Bronchial epithelial cell (primary cell): ENCODE results near the gene HERC2. TPM values are rescaled to one million over a fixed set of nuclear protein-coding genes. Genes with fewer than 3 reads are reported as not detected.
A peak's percentile ranks its signal among the peaks of the same experiment; 100 is the strongest.
"Not testable (repeated sequence)": the region's sequence is repeated elsewhere in the genome, so short reads cannot be mapped to it uniquely, and the experiment has no call there.

Experiments used
- DNase-seq: peaks from one replicate; pipeline ENCODE4 v3.0.0-alpha.2; 2010; ENCODE audit warnings: low read depth
- FAIRE-seq: peaks from 2 replicates; lab custom pipeline; 2011; peaks lifted over from hg19 to GRCh38; lab: Jason Lieb, UNC
- H3K27me3 ChIP-seq: 2 replicates; pipeline ENCODE4 v1.5.1; 2011; ENCODE audit warnings: low read length; ENCODE audit not compliant: control insufficient read depth, insufficient read depth
- H3K36me3 ChIP-seq: 2 replicates; pipeline ENCODE4 v1.5.1; 2011; ENCODE audit warnings: low read length; ENCODE audit not compliant: control insufficient read depth, insufficient read depth
- H3K4me3 ChIP-seq: 2 replicates; pipeline ENCODE4 v1.5.1; 2011; ENCODE audit warnings: mild to moderate bottlenecking, low read depth, low read length, control low read depth
- total RNA-seq: library from RNA; depleted of rRNA; stranded (reverse); fragments of >200 nt; gene quantifications from 2 replicates; pipeline ENCODE4 v1.2.1, GENCODE V29; 2014
- TF ChIP-seq, protein P1 (sequence below): IDR thresholded peaks from 2 replicates; pipeline ENCODE4 v1.5.1; 2011; ENCODE audit warnings: mild to moderate bottlenecking, moderate library complexity, low read length, control low read depth, inconsistent platforms; ENCODE audit not compliant: insufficient read depth, severe bottlenecking

Gene HERC2
- total RNA-seq, 1 donor from 2014 or later: 22.6 TPM

DNA sequence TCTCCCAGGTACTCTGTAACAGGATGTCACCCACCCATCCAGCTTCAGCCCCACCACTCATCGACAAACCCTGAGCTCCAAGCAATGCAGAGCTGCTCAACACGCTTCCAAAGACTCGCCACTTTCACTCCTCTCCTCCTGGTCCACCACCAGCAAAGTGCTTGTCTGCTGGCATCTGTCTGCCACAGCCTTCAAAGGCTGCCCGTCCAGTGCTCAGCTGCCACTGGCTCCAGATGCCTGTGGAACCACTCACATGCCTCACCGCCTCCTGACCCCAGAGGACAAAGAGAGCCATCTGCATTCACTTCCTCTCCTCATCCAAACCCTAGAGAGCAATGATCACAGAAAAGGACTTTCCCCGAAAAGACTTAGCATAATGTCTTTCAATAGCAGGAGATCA is 113.4 kb downstream of the HERC2 start:
- DNase-seq: no peak
- H3K4me3 ChIP-seq: no peak overlapping the region
- H3K36me3 ChIP-seq: no peaks in the 10 kb centered on the region
- TF ChIP-seq, protein P1, sequence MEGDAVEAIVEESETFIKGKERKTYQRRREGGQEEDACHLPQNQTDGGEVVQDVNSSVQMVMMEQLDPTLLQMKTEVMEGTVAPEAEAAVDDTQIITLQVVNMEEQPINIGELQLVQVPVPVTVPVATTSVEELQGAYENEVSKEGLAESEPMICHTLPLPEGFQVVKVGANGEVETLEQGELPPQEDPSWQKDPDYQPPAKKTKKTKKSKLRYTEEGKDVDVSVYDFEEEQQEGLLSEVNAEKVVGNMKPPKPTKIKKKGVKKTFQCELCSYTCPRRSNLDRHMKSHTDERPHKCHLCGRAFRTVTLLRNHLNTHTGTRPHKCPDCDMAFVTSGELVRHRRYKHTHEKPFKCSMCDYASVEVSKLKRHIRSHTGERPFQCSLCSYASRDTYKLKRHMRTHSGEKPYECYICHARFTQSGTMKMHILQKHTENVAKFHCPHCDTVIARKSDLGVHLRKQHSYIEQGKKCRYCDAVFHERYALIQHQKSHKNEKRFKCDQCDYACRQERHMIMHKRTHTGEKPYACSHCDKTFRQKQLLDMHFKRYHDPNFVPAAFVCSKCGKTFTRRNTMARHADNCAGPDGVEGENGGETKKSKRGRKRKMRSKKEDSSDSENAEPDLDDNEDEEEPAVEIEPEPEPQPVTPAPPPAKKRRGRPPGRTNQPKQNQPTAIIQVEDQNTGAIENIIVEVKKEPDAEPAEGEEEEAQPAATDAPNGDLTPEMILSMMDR: no peak
- no peak for FAIRE-seq
- no peaks in the 10 kb centered on the region for H3K27me3 ChIP-seq

DNA sequence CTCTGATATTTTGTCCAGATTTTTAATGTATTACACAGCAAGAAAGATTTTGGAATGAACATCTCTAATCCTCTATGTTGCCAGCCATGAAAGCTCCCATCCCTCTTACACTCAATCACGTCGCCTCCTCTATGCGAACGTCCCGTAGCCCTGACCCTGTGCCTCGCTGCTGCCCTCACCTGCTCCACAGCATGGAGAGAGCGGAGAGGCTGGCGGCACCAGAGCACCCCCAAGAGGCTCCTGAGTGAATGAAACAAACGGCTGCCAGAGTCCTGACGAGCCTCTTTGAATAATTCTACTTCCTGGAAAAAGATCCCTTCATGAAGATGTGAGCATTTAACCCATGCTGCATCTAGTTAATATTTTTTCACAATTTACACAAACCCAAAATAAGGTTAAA is 116.3 kb downstream of the HERC2 start:
- not testable (repeated sequence) for DNase-seq, H3K36me3 ChIP-seq, H3K4me3 ChIP-seq, FAIRE-seq, H3K27me3 ChIP-seq

DNA sequence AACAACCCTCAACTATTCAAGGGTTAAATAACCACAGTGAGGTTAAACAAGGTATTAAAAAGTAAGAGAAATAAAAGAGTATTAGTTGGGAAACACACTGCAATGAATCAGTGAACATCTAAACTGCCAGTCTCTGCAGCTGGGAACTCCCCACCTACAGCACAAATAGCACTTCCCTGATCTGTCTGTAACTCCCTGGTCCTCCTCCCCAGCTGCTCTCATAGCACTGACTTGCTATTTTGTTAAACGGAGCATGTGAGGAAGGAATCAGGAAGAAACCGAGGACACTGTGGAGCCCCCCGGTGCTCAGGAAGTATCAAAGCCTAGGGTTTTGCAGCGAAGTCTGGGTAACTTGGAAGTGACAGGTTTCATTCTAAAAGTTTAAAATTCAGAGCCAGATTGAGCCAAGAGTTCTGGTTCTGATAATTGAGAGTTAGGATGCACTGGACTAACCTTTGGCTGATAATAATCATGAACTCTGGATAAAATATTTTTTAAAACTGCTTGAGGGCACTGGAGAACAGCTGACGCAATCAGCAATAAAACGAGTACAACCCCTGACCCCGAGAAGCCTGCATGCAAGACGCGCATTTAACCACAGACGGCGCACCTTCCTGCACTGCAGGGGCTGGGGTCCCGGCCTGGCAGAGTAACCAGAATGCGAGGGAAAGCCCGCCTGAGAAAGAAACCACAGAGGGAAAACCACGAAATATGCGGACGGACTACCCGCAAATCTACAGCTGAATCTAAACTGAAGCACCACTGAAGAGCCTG is 118.7 kb downstream of the HERC2 start:
- H3K36me3 ChIP-seq, FAIRE-seq, H3K27me3 ChIP-seq, DNase-seq, H3K4me3 ChIP-seq: not testable (repeated sequence)

DNA sequence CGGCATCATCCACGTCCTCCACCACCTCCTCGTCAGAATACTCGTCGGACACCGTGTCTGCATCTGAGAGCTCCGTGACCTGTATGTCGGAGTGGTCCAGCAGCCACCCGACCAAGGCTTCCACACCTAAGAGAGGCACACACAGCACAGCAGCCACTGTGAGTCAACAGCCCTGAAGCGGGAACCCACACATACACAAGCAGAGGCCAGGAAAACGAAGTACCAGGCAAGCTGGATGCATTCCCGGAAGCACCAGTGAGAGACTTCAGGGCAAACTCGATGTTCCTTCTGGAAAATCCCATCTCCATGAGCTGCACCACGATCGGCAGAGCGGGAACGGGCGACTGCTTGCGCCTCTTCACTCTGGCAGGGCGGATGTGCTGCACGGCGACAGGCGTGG is 119.9 kb downstream of the HERC2 start:
- not testable (repeated sequence) for DNase-seq, FAIRE-seq, H3K36me3 ChIP-seq, H3K27me3 ChIP-seq, H3K4me3 ChIP-seq

DNA sequence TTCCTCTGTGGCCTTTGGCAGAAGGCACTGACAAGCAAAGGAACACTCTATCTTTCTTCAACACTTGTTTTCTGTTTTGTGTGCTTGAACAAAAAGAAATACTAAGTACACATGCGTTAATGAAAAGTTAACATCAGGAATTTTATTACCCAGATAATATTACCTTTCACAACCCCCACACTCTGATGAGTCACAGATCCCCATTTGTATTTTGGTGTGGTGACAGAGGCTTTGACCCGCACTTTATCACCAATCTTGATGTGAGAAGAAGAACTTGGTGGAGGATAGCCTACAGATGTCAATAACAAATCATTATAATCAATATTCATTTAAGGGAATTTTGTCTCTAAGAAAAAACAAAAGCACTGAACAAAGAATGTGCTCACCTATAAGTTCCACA is 123.8 kb downstream of the HERC2 start:
- FAIRE-seq, H3K4me3 ChIP-seq, H3K27me3 ChIP-seq, H3K36me3 ChIP-seq: not testable (repeated sequence)
- peak; percentile 14 for DNase-seq

DNA sequence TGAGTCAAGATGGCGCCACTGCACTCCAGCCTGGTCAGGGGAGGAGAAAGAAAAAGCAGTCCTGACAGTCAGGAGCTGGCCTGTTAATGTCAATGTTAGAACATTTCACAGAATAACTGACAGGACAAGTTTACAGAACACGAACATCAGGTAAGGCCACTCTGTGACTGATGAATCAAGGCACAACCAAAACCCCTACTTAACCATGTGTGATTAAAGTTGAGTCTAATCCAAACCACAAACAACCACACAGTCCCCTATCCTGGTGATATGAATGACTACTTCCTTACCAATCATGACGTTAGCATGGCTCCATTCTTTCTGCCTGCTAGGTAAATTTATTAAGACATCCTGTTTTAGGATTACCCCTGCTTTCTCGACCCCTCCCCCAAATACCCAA is 124.3 kb downstream of the HERC2 start:
- not testable (repeated sequence) for FAIRE-seq

DNA sequence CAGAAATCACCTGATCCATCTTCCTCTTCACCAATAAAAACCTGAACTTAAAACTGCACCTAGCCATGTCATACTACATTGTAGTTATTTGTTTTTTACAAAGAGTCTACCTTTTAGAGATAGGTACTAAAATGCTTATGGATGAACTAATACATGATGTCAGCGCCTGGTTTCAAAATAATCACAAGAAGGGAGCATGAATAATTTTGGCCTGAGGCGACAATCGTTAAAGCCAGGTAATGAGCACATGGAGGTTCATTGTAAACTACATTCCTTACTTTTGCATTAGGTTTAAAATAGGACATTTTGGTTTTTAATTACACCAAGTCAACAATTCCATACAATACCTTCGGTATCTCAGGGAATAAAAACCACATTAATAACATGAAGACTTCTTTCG is 125.4 kb downstream of the HERC2 start:
- H3K4me3 ChIP-seq, FAIRE-seq, H3K36me3 ChIP-seq, H3K27me3 ChIP-seq: not testable (repeated sequence)
- DNase-seq: peak; percentile 69

More for the DNA sequence above, 124.3 kb downstream of the HERC2 start:
- not testable (repeated sequence) for H3K36me3 ChIP-seq, H3K27me3 ChIP-seq, H3K4me3 ChIP-seq
- DNase-seq: peak; percentile 80

DNA sequence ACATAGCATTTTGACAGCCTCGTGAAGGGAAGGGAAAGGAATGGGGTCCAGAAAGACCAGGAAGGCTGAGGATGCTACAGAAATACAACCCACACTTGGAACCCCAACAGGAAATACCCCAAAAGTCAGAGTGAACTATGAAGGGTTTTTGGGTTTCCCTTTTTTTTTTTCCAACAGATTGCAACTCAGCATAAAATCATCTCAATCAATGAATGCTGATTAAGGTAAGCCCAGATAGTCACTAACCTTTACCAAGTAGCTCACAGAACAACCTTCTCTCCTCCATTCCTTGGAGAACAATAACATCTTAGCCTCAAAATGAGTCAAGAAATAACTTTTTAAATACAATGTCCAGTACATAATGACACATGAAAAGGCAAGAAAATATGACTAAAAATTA is 129.2 kb downstream of the HERC2 start:
- Histone ChIP-seq H3K4me3 (no peak overlapping the region), H3K27me3 (no peaks in the 10 kb centered on the region), H3K36me3 (no peaks in the 10 kb centered on the region)
- no peak for DNase-seq
- TF ChIP-seq, protein P1: no peak
- no peak for FAIRE-seq

DNA sequence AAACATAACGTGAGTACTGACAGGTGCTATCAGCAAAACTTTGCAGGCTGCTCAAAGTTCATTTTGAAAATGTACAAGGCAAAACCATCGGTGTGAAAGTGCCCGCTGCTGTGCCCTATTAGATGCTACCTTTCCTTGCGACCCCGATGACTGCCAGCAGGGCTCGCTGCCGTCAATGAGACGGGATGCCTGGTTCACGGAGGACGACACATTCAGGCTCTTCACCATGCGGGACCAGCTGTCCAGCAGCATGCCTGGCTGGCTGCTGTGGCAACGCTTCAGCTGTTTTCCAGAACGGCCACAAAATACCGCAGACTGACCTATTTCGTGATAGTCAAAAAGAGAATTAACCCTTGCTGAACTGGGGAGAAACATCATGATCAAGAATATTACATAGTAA is 130.1 kb downstream of the HERC2 start:
- H3K27me3 ChIP-seq: no peaks in the 10 kb centered on the region
- DNase-seq (no peak), FAIRE-seq (no peak)
- no peak overlapping the region for H3K4me3 ChIP-seq
- no peaks in the 10 kb centered on the region for H3K36me3 ChIP-seq
- TF ChIP-seq, protein P1: no peak
